Tibial nerve (tissue), 3 donors: ENCODE measurements around the gene NR2E1.

Experiments used
- POLR2A ChIP-seq, 2 donors: fragments of 450-650 bp; IDR thresholded peaks; one replicate each; pipeline ENCODE4 v1.6.1; 2017; ENCODE audit warnings: antibody characterized with exemption in 2 of 2, mild to moderate bottlenecking in 2 of 2, moderate library complexity in 2 of 2
- TF ChIP-seq, protein P1 (sequence below), 5 experiments: fragments of 200-600 bp in 3 of 5; fragments of 450-650 bp in 2 of 5; sonication (generic) in 3 of 5; IDR thresholded peaks; one replicate each; pipeline ENCODE4 v1.5.1; 2016 to 2019; ENCODE audit warnings: antibody characterized with exemption in 5 of 5, mild to moderate bottlenecking in 3 of 5, moderate library complexity in 2 of 5

DNA sequence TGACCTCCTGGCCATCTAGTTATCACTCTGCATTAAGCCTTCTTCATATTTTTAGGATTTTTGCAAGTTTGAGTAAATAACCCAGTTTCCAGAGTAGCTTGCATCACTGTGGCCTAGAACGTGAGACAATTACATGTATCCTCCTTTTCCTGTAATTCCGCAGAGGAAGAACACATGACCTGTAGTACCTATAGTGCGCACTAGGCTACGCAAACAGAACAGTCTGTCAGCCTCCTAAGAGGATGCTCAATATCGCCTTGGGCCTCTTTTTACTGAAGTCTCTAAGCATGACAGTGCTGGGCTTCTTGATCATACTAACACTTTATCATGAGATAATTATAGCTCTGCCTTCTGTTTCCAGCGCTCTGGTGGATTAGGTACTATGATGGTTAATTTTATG, 20.2 kb upstream of the NR2E1 start:
- TF ChIP-seq, protein P1, sequence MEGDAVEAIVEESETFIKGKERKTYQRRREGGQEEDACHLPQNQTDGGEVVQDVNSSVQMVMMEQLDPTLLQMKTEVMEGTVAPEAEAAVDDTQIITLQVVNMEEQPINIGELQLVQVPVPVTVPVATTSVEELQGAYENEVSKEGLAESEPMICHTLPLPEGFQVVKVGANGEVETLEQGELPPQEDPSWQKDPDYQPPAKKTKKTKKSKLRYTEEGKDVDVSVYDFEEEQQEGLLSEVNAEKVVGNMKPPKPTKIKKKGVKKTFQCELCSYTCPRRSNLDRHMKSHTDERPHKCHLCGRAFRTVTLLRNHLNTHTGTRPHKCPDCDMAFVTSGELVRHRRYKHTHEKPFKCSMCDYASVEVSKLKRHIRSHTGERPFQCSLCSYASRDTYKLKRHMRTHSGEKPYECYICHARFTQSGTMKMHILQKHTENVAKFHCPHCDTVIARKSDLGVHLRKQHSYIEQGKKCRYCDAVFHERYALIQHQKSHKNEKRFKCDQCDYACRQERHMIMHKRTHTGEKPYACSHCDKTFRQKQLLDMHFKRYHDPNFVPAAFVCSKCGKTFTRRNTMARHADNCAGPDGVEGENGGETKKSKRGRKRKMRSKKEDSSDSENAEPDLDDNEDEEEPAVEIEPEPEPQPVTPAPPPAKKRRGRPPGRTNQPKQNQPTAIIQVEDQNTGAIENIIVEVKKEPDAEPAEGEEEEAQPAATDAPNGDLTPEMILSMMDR (IDR thresholded peaks at IDR 0.05) = no peak
- no peak for TF ChIP-seq POLR2A (IDR thresholded peaks at IDR 0.05)
